Nephron (organoid): ENCODE results near the gene DLGAP1.

Experiments
- H3K27ac Mint-ChIP-seq, 3 experiments: 2 replicates each; pipeline ENCODE4 v1.8.0; 2020; ENCODE audit warnings: mixed read lengths in 3 of 3, mild to moderate bottlenecking in 2 of 3, moderate library complexity in 1 of 3
- H3K27me3 Mint-ChIP-seq: 2 replicates; pipeline ENCODE4 v1.8.0; 2021; ENCODE audit warnings: low read depth, mild to moderate bottlenecking, moderate library complexity, mixed read lengths
- H3K36me3 Mint-ChIP-seq: 2 replicates; pipeline ENCODE4 v1.8.0; 2020; ENCODE audit warnings: low read depth, mixed read lengths
- H3K4me1 Mint-ChIP-seq: 2 replicates; pipeline ENCODE4 v1.8.0; 2020; ENCODE audit warnings: mixed read lengths
- H3K4me3 Mint-ChIP-seq, 3 experiments: 2 replicates each; pipeline ENCODE4 v1.8.0; 2020; ENCODE audit warnings: mild to moderate bottlenecking in 3 of 3, mixed read lengths in 3 of 3, moderate library complexity in 2 of 3
- H3K9me3 Mint-ChIP-seq: 2 replicates; pipeline ENCODE4 v1.8.0; 2020; ENCODE audit warnings: mixed read lengths
- CTCF ChIP-seq, 3 experiments: fragments of 200-600 bp; sonication (generic); IDR thresholded peaks; one replicate each; pipeline ENCODE4 v1.5.0; 2021; ENCODE audit warnings: antibody characterized with exemption in 3 of 3; ENCODE audit not compliant: unreplicated experiment in 3 of 3

Gene DLGAP1

GRCh38 chr18:3901811-3902210, 553.3 kb downstream of the DLGAP1 start:
- TF ChIP-seq CTCF (IDR thresholded peaks at IDR 0.05; ENCODE audit: unreplicated experiment in 3 of 3), result no peak
- peaks cover 4% of the 10 kb centered on the region for H3K27me3 Mint-ChIP-seq
- H3K27ac Mint-ChIP-seq, result peak overlapping the region; percentile 10 to 46 (median 22)
- H3K4me3 Mint-ChIP-seq, result no peak overlapping the region
- H3K4me1 Mint-ChIP-seq, result peaks cover 3% of the 10 kb centered on the region
- no peaks in the 10 kb centered on the region for H3K36me3 Mint-ChIP-seq
- H3K9me3 Mint-ChIP-seq, result no peaks in the 10 kb centered on the region

- Mint-ChIP-seq H3K27ac (no peak overlapping the region), H3K27me3 (peaks cover 4% of the 10 kb centered on the region), H3K4me1 (peaks cover 3% of the 10 kb centered on the region), H3K36me3 (no peaks in the 10 kb centered on the region), H3K9me3 (no peaks in the 10 kb centered on the region), H3K4me3 (no peak overlapping the region)
- TF ChIP-seq CTCF (IDR thresholded peaks at IDR 0.05; ENCODE audit: unreplicated experiment in 3 of 3), result no peak
These were observed 554.1 kb downstream of the DLGAP1 start for GRCh38 chr18:3901042-3901441.

GRCh38 chr18:3900327-3900726, 554.8 kb downstream of the DLGAP1 start:
- H3K27ac Mint-ChIP-seq, result no peak overlapping the region
- H3K9me3 Mint-ChIP-seq, result no peaks in the 10 kb centered on the region
- H3K27me3 Mint-ChIP-seq, result peaks cover 4% of the 10 kb centered on the region
- no peaks in the 10 kb centered on the region for H3K36me3 Mint-ChIP-seq
- TF ChIP-seq CTCF (IDR thresholded peaks at IDR 0.05; ENCODE audit: unreplicated experiment in 3 of 3), result no peak
- H3K4me3 Mint-ChIP-seq, result no peak overlapping the region
- H3K4me1 Mint-ChIP-seq, result peaks cover 3% of the 10 kb centered on the region

- Mint-ChIP-seq H3K4me1 (peaks cover 3% of the 10 kb centered on the region), H3K27ac (no peak overlapping the region), H3K4me3 (no peak overlapping the region), H3K9me3 (no peaks in the 10 kb centered on the region), H3K27me3 (peaks cover 4% of the 10 kb centered on the region), H3K36me3 (no peaks in the 10 kb centered on the region)
- no peak for TF ChIP-seq CTCF (IDR thresholded peaks at IDR 0.05; ENCODE audit: unreplicated experiment in 3 of 3)
These were observed 556.1 kb downstream of the DLGAP1 start for GRCh38 chr18:3898861-3899613.

GRCh38 chr18:3892152-3892551, 563.0 kb downstream of the DLGAP1 start:
- H3K27me3 Mint-ChIP-seq, result no peaks in the 10 kb centered on the region
- TF ChIP-seq CTCF (IDR thresholded peaks at IDR 0.05; ENCODE audit: unreplicated experiment in 3 of 3), result no peak
- H3K36me3 Mint-ChIP-seq, result no peaks in the 10 kb centered on the region
- no peaks in the 10 kb centered on the region for H3K9me3 Mint-ChIP-seq
- H3K4me3 Mint-ChIP-seq, result no peak overlapping the region
- no peaks in the 10 kb centered on the region for H3K4me1 Mint-ChIP-seq
- H3K27ac Mint-ChIP-seq, result no peak overlapping the region

- Mint-ChIP-seq H3K9me3 (no peaks in the 10 kb centered on the region), H3K4me3 (no peak overlapping the region), H3K27me3 (no peaks in the 10 kb centered on the region), H3K36me3 (no peaks in the 10 kb centered on the region), H3K4me1 (no peaks in the 10 kb centered on the region), H3K27ac (no peak overlapping the region)
- no peak for TF ChIP-seq CTCF (IDR thresholded peaks at IDR 0.05; ENCODE audit: unreplicated experiment in 3 of 3)
These were observed 563.9 kb downstream of the DLGAP1 start for GRCh38 chr18:3891245-3891644.
